Caco-2 (cell line): ENCODE measurements around the gene FAM161A. TPM values are rescaled to one million over a fixed set of nuclear protein-coding genes. Genes with fewer than 3 reads are reported as not detected.
"Not testable (repeated sequence)": the region's sequence is repeated elsewhere in the genome, so short reads cannot be mapped to it uniquely, and the experiment has no call there.

Experiments used
- BruUV-seq: library from RNA; stranded (reverse); fragments of 400-500 nt; replicated peaks from 2 replicates; lab custom pipeline; 2021; lab: Mats Ljungman, UMichigan
- CTCF ChIA-PET: fragments of 300-600 bp; sonication (Branson Sonifier 250); formaldehyde crosslinking; loops from one replicate; lab custom pipeline; 2022; ENCODE audit warnings: antibody characterized with exemption; lab: Charles Lee
- POLR2A ChIA-PET: fragments of 300-600 bp; sonication (Branson Sonifier 250); formaldehyde crosslinking; loops from one replicate; lab custom pipeline; 2022; ENCODE audit warnings: antibody characterized with exemption; lab: Charles Lee
- DNase-seq, 2 experiments: peaks; one replicate each; pipeline versions ENCODE4 v3.0.0 to v3.0.0-alpha.2; 2020 to 2022
- H3K27me3 ChIP-seq: replicated peaks from 2 replicates; pipeline ENCODE4 v1.6.0; 2011; ENCODE audit warnings: low read length; ENCODE audit not compliant: control insufficient read depth, insufficient read depth
- H3K36me3 ChIP-seq: 2 replicates; pipeline ENCODE4 v1.5.1; 2011; ENCODE audit warnings: low read length; ENCODE audit not compliant: control insufficient read depth, insufficient read depth
- H3K4me1 ChIP-seq: fragments of 250-450 bp; sonication (Bioruptor Pico); 2 replicates; pipeline ENCODE4 v1.5.1; 2020; ENCODE audit warnings: mild to moderate bottlenecking
- H3K4me3 ChIP-seq: 2 replicates; pipeline ENCODE4 v1.5.1; 2011; ENCODE audit warnings: low read depth, mild to moderate bottlenecking, control low read depth, low read length
- H3K9me3 ChIP-seq: fragments of 250-450 bp; sonication (Bioruptor Pico); 2 replicates; pipeline ENCODE4 v1.5.1; 2020; ENCODE audit warnings: mild to moderate bottlenecking, moderate library complexity
- H3K27ac Mint-ChIP-seq: one replicate; pipeline ENCODE4 v1.8.0; 2022; ENCODE audit warnings: mixed read lengths; ENCODE audit not compliant: unreplicated experiment
- H3K27me3 Mint-ChIP-seq: one replicate; pipeline ENCODE4 v1.8.0; 2022; ENCODE audit warnings: mixed read lengths; ENCODE audit not compliant: insufficient read depth, unreplicated experiment
- H3K36me3 Mint-ChIP-seq: one replicate; pipeline ENCODE4 v1.8.0; 2022; ENCODE audit warnings: mild to moderate bottlenecking, mixed read lengths; ENCODE audit not compliant: insufficient read depth, unreplicated experiment
- H3K4me1 Mint-ChIP-seq: one replicate; pipeline ENCODE4 v1.8.0; 2022; ENCODE audit warnings: low read depth, mixed read lengths; ENCODE audit not compliant: unreplicated experiment
- H3K4me3 Mint-ChIP-seq: one replicate; pipeline ENCODE4 v1.8.0; 2022; ENCODE audit warnings: mild to moderate bottlenecking, moderate library complexity, mixed read lengths; ENCODE audit not compliant: unreplicated experiment
- H3K9me3 Mint-ChIP-seq: one replicate; pipeline ENCODE4 v1.8.0; 2022; ENCODE audit warnings: mixed read lengths; ENCODE audit not compliant: unreplicated experiment
- intact Hi-C: fragments of 100-400 bp; cut with micrococcal nuclease; formaldehyde crosslinking; loops from one replicate; pipeline ENCODE4 v1.10.0; 2022; ENCODE audit not compliant: unreplicated experiment
- total RNA-seq: library from RNA; stranded (reverse); gene quantifications from 2 replicates; pipeline ENCODE4 v1.2.3, GENCODE V29; 2022
- TF ChIP-seq, protein P1 (sequence below), 2 experiments: fragments of 200-600 bp in 1 of 2; IDR thresholded peaks; 1 replicate in 1 of 2; 2 replicates in 1 of 2; pipeline versions ENCODE4 v1.5.1 to v1.8.0; 2011 to 2022; ENCODE audit warnings: antibody characterized with exemption in 1 of 2, control low read depth in 1 of 2, inconsistent platforms in 1 of 2, low read depth in 1 of 2, low read length in 1 of 2, mild to moderate bottlenecking in 1 of 2, moderate library complexity in 1 of 2; ENCODE audit not compliant: insufficient read depth in 1 of 2, severe bottlenecking in 1 of 2, unreplicated experiment in 1 of 2

The FAM161A gene
- total RNA-seq, 1 experiment from 2014 or later: 9.8 TPM

DNA sequence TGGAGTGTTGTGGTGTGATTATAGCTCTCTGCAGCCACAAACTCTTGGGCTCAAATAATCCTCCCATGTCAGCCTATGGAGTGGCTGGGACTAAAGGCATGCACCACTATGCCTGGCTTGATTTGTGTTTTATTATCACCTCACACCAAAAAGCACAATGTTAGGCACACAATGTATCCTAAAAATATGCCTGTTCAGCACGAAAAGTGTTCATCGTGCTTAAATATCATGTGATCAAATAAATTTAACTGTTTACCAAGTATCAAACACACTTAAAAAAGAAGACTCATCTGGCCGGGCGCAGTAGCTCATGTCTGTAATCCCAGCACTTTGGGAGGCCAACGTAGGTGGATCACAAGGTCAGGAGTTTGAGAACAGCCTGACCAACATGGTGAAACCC, 29.0 kb upstream of the FAM161A start:
- H3K9me3 ChIP-seq: no peaks in the 10 kb centered on the region
- peaks cover 12% of the 10 kb centered on the region for H3K4me1 Mint-ChIP-seq
- no peak overlapping the region for H3K4me3 Mint-ChIP-seq
- H3K27me3 Mint-ChIP-seq: no peaks in the 10 kb centered on the region
- ChIA-PET POLR2A (no interaction called here), CTCF (no interaction called here)
- DNase-seq: no peak
- no peaks in the 10 kb centered on the region; the same call in 1 of the 2 replicates for H3K36me3 ChIP-seq
- H3K36me3 Mint-ChIP-seq: peaks cover 97% of the 10 kb centered on the region
- peaks cover 11% of the 10 kb centered on the region for H3K4me1 ChIP-seq
- H3K27ac Mint-ChIP-seq: no peak overlapping the region
- no TSS peak for BruUV-seq
- no peak overlapping the region for H3K4me3 ChIP-seq
- H3K9me3 Mint-ChIP-seq: no peaks in the 10 kb centered on the region
- TF ChIP-seq, protein P1, sequence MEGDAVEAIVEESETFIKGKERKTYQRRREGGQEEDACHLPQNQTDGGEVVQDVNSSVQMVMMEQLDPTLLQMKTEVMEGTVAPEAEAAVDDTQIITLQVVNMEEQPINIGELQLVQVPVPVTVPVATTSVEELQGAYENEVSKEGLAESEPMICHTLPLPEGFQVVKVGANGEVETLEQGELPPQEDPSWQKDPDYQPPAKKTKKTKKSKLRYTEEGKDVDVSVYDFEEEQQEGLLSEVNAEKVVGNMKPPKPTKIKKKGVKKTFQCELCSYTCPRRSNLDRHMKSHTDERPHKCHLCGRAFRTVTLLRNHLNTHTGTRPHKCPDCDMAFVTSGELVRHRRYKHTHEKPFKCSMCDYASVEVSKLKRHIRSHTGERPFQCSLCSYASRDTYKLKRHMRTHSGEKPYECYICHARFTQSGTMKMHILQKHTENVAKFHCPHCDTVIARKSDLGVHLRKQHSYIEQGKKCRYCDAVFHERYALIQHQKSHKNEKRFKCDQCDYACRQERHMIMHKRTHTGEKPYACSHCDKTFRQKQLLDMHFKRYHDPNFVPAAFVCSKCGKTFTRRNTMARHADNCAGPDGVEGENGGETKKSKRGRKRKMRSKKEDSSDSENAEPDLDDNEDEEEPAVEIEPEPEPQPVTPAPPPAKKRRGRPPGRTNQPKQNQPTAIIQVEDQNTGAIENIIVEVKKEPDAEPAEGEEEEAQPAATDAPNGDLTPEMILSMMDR (IDR thresholded peaks at IDR 0.05; ENCODE audit: insufficient read depth in 1 of 2, low read depth in 1 of 2, low read length in 1 of 2, severe bottlenecking in 1 of 2, unreplicated experiment in 1 of 2): no peak
- no peaks in the 10 kb centered on the region for H3K27me3 ChIP-seq
- intact Hi-C loops: no loop called here

DNA sequence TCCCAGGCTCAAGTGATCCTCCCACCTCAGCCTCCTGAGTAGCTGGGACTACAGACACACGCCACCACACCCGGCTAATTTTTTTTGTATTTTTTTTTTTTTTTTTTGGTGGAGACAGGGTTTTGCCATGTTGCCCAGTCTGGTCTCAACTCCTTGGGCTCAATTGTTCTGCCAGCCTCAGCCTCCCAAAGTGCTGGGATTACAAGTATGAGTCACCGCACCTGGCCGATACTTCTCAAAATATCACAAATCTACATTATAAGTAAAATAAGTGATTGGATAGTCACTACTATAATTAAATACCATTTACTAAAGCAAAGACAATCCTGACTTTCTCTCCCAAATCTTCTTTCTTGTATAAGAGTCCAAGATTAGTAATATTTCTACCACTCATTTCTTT, 25.5 kb upstream of the FAM161A start:
- H3K27ac Mint-ChIP-seq, BruUV-seq, H3K27me3 Mint-ChIP-seq, POLR2A ChIA-PET, H3K4me1 Mint-ChIP-seq, intact Hi-C loops, H3K27me3 ChIP-seq, H3K36me3 ChIP-seq, H3K9me3 ChIP-seq, H3K4me1 ChIP-seq, DNase-seq, CTCF ChIA-PET, H3K4me3 ChIP-seq, H3K4me3 Mint-ChIP-seq, H3K9me3 Mint-ChIP-seq: not testable (repeated sequence)
- peaks cover 97% of the 10 kb centered on the region for H3K36me3 Mint-ChIP-seq

DNA sequence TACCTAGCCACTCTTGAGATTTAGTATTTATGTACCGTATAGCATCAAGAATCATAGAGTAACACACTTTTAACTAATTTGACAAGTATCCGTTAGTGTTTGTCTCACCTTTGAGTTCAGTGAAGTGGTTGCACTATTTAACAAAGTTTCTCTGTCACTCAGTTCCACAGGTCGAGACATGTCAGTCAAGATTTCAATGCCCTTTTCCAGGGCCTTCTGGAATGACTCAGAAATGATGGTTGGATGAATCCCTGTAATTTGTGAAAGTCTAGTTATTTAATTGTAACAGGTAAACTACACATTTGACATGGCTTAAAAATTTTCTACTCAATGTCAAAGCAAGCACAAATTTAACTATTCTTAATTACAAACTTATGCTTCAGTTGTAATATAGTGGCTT, 24.9 kb upstream of the FAM161A start:
- Histone ChIP-seq H3K4me3 (no peak overlapping the region), H3K36me3 (no peaks in the 10 kb centered on the region; the same call in 1 of the 2 replicates), H3K27me3 (no peaks in the 10 kb centered on the region), H3K9me3 (no peaks in the 10 kb centered on the region), H3K4me1 (no peaks in the 10 kb centered on the region)
- POLR2A ChIA-PET: no interaction called here
- Mint-ChIP-seq H3K9me3 (no peaks in the 10 kb centered on the region), H3K36me3 (peaks cover 97% of the 10 kb centered on the region), H3K4me3 (no peak overlapping the region), H3K4me1 (no peaks in the 10 kb centered on the region), H3K27me3 (no peaks in the 10 kb centered on the region), H3K27ac (no peak overlapping the region)
- BruUV-seq: no TSS peak
- TF ChIP-seq, protein P1 (IDR thresholded peaks at IDR 0.05; ENCODE audit: insufficient read depth in 1 of 2, low read depth in 1 of 2, low read length in 1 of 2, severe bottlenecking in 1 of 2, unreplicated experiment in 1 of 2): no peak
- DNase-seq: no peak
- CTCF ChIA-PET: no interaction called here
- intact Hi-C loops: no loop called here
